Frontal cortex (tissue), 4 donors: ENCODE data around the gene UNC119B. TPM values are rescaled to one million over a fixed set of nuclear protein-coding genes. Genes with fewer than 3 reads are reported as not detected.

Experiments
- DNase-seq, 2 donors: peaks; one replicate each; pipeline ENCODE4 v3.0.0; 2012; ENCODE audit warnings: low spot score in 2 of 2
- FAIRE-seq: peaks from 2 replicates; lab custom pipeline; 2012; peaks lifted over from hg19 to GRCh38; lab: Jason Lieb, UNC
- total RNA-seq: library from RNA; depleted of rRNA; stranded (reverse); fragments of >200 nt; gene quantifications from one replicate; pipeline ENCODE4 v1.2.3, GENCODE V29; 2014
- donor health status: control.
- donor health status: control.
- donor health status: control.

The UNC119B gene
- total RNA-seq, 1 donor from 2014 or later: 11.0 TPM

DNA sequence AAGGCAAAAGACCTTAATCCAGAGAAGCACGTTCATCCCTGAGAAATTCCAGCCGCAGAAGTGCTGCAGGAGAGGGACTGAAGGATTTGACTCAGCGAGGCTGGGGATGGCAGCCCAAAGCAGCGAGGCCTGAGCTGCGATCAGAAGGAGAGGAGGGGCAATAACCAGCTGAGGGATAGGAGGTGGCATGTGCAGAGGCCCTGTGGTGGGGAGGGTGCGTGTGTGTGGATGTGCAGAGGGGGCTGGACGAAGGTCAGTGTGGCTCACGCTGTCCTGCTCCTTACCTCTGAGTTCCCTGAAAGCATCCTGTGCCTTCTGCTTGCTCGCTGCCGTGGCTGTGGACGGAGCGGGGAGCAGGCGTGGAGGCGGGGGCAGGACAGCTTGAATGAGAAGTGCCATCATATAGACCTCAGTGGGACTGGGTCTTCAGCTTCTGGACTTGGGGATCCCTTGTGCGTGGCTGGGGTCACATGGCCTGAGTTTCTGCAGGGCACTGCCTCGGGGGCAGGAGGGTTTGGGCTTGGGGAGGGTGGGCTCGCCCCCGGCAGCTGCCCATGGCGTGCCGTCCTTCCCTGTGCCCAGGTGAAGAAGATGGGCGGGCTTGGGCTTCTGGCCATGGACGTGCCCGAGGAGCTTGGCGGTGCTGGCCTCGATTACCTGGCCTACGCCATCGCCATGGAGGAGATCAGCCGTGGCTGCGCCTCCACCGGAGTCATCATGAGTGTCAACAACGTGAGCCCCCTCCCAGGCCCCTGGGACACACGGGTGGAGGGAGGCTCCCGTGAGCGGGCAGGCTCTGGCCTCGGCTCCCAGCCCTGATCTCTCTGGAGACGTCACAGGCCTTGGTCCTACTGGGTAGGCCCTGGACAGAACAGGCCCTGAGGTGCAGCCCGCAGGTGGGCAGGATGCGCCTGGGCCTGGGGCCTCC, 26.4 kb downstream of the UNC119B start:
- DNase-seq: no peak
- FAIRE-seq: no peak

DNA sequence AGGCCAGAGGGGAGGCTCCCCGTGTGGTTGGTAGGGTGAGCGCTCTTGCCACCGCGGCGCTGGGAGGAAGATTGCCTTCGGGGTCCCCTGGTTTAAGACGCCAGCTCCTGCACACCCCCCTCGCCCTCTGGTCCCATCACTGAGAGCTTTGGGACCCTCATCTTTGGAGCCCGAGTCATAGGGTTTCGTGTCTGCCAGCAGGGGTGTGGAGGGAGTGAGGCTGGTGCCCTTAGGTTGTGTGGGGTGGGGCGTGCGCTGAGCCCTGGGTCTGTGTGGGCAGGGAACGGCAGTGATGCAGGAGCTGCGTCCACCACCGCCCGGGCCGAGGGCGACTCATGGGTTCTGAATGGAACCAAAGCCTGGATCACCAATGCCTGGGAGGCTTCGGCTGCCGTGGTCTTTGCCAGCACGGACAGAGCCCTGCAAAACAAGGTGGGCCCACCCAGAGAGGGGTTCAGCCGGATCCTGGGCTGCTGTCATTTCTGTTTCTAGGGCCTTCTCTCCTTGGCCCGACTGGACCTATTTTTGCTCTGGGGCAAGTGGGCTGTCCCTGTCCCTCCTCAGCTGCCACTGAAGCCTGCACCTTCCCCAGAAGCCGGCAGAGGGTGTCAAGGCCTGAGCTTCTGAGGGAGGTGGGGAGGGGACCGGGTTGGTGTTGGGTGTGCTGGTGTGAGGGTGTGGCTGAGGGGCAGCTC, 27.4 kb downstream of the UNC119B start:
- no peak for FAIRE-seq

DNA sequence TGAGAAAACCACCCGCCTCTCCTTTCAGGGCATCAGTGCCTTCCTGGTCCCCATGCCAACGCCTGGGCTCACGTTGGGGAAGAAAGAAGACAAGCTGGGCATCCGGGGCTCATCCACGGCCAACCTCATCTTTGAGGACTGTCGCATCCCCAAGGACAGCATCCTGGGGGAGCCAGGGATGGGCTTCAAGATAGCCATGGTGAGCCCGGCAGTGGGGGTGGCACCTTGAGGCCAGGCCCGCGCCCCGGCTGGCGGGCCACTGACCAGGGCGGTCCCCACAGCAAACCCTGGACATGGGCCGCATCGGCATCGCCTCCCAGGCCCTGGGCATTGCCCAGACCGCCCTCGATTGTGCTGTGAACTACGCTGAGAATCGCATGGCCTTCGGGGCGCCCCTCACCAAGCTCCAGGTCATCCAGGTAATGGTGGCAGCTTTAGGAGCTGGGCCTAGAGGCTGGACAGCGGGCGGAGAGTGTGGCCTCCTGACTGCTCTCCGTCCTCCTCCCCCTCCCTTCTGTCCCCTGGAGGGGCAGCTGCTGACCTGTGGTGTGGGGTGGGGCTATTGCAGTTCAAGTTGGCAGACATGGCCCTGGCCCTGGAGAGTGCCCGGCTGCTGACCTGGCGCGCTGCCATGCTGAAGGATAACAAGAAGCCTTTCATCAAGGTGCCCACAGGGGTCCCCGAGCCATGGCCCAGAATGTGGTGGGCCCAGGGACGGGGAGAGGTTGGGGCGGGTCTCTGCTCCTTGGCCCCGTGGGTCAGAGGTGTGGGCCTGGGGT, 28.2 kb downstream of the UNC119B start:
- DNase-seq (no peak), FAIRE-seq (no peak)

More for the DNA sequence above, 27.4 kb downstream of the UNC119B start:
- DNase-seq: no peak

DNA sequence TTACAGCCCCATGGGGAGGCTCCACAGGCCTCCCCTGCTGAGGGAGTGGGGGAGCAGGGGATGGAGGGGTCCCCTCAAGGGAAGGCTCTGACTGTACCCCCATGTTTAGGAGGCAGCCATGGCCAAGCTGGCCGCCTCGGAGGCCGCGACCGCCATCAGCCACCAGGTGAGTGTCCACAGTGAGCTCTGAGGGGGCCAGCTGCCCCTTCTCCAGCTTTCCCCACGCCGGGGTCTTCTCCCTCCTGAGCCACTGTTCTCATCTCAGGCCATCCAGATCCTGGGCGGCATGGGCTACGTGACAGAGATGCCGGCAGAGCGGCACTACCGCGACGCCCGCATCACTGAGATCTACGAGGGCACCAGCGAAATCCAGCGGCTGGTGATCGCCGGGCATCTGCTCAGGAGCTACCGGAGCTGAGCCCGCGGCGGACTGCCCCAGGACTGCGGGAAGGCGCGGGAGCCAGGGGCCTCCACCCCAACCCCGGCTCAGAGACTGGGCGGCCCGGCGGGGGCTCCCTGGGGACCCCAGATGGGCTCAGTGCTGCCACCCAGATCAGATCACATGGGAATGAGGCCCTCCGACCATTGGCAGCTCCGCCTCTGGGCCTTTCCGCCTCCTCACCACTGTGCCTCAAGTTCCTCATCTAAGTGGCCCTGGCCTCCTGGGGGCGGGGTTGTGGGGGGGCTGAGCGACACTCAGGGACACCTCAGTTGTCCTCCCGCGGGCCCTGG, 28.9 kb downstream of the UNC119B start:
- FAIRE-seq (no peak), DNase-seq (no peak)

DNA sequence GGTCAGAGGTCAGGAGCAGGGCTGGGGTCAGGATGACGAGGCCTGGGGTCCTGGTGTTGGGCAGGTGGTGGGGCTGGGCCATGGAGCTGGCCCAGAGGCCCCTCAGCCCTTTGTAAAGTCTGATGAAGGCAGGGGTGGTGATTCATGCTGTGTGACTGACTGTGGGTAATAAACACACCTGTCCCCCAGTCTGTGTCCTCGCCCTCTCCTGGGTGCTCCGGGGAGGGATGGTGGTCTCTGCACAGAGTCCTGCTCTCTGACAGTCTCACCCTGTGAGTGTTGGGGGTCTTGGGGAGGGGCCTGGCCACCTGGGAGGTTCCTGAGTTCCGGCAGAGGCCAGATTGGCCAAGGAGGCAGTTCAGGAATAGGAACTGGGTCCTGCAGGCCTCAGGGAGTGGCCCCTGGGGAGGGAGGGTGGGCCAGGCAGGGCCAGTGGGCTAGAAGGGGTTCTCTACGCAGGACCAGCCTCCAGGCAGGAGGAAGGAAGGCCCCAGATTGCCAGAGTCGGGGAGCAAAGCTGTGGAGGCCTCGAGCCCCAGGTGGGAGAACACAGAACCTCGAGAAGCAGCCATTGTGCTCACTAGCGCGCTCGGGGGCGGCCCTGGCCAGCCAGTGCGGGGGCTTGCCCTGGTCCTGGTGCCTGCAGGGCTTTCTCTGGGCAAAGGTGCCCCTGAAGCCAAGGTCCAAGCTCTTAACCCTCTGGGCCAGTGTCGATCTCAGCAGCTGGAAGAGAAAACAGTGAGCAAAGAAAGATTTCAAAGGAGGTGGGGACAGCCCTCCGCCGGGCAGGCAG, 29.8 kb downstream of the UNC119B start:
- DNase-seq (no peak), FAIRE-seq (no peak)

DNA sequence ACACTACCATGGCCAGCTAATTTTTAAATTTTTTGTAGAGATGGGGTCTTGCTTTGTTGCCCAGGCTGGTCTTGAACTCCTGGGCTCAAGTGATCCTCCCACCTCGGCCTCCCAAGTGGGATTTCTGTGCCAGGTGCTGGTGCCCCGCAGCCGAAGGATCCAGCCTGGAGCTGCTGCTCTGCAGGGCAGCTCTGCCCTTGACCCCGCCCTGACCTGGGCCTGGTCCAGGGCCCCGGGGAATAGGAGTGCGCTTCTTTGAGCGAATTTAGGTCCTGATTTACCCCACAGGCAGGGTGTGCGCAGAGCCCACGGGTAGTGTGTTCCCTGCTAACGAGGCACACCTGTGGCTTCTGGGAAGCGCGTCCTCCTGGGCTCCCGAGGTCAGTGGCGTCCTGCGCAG, 30.6 kb downstream of the UNC119B start:
- no peak for FAIRE-seq
- no peak for DNase-seq

DNA sequence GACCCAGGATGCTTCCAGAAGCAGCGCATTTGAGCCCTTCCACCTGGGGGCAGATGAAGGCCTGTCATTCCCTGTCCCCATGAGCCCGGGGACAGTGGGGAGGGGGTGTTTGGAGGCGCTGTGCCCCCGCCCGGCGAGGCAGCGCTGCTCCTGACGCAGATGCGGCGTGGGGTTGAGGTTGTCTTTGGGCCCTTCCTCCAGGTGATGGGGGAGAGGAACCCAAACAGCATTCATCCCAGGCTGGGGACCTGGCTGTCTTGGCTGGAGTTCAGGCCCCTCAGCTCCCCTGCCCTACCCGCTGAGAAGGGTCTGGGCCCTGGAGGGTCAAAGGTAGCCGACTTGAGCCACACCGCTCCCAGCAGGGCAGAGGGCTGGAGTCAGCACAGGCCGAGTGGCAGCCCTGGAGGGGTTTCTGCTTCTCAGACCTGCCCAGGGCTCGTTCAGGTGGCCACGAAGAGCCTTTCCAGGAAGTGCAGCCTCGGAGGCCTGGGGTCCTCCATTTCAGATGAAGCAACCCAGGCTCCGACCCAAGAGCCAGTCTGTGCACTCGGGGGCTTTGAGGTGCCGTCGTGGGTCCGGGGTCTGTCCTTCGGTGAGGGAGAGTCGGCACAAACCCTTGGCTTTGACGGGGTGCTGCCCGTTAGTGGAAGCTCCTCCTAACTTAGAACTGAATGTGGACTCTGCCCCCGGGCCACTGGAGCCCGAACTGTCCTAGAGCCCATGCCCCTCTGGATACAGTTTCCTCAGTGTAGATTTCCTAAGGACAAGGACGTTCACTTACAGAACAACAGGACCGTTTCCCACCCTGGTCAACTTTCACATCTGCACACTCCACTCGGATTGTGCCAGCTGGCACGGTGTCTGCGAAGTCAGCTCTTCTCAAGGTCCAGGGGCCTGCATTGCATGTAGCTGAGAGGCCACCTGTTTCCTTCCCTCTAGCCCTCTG, 31.5 kb downstream of the UNC119B start:
- FAIRE-seq (no peak), DNase-seq (no peak)

DNA sequence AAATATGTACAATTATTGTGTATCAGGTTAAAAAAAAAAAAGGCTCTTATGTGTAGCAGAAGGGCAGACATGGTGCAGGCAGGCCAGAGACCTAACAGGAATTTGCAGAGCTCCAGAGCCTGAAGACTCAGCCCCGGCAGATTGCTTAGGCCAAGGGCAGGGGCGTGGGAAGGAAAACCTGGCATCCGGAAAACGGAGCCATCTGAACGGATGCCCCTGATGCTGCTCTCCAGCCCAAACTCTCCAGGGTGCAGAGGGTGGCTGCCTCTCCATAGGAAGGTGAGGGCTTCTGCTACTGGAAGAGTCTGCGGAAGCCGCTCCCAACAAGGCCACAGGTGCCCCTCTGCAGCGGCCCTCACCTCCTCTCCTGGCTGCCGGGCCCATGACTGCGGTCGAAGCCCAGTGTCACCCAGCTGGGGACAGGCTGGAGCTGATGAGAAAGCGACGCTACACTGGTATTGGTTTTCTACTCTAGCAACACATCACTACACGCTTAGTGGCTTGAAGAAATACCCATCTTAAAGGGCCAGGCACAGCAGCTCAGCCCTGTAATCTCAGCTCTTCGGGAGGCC, 34.8 kb downstream of the UNC119B start:
- FAIRE-seq: no peak
- no peak for DNase-seq

DNA sequence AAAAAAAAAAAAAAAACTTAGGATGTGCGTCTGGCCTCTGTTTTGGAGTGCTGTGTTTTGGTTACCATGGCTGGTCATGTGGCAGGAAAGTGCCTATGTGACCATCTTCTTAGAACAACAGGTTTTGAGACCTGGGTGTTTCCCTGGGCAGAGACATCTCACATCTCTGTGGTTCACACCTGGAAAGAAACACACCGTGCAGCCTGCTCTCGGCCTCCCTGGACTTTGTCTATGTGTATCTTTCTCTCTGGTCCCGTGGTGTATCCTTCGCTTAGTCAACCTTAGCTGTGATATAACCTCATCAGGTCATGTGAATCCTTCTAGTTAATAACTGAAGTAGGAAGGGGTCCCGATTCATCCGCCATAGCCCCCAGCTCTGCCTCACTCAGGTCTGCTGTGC, 38.0 kb downstream of the UNC119B start:
- FAIRE-seq: no peak
- no peak for DNase-seq

DNA sequence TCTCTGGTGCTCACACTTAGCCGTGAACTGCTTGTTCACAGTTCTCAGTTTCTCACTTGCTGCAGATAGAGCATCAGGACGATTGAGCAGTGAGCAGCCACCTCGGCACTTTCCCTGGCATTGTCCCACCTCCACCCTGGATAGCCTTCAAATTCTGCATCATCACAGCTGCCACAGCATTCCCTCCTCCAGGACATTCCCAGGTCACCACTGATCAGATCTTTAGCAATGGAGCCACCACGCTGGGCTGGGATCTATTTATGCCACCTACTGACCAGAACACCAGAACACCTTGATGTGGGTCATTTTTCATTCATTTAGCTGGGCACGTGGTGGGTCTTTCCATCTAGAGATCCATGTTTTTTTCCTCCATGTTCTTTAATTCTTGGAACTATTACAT, 39.0 kb downstream of the UNC119B start:
- no peak for DNase-seq
- no peak for FAIRE-seq

DNA sequence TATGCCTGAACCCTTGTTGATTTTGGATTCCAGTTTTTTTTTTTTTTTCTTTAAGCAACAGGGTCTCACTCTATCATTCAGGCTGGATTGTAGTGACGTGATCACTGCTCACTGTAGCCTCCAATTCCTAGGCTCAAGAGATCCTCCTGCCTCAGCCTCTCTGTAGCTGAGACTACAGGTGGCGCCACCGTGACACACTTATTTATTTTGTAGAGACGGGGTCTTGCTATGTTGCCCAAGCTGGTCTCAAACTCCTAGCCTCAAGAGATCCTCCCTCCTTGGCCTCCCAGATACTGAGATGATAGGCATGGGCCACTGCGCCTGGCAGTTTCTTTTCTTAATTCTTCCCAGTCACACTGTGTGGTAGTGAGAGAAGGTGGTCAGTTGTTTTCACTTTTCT, 40.5 kb downstream of the UNC119B start:
- no peak for FAIRE-seq

DNA sequence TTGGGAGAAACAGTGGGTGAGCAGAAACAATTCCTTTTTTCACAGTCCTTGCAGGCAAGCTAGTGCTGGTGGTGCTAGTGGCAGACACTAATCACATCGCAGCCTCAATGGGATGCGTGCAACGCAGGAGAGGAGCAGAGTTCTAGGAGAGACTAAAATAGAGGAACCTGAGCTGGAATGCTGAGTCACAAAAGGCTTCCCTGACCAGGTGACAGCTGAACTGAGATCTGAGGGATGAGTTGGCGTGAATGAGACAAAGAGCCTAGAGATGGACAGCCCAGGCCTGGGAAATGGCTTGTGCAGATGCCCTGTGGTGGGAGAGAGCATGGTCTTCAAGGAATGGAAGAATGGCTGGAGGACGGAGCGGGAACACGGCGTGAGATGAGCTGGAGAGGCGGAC, 41.1 kb downstream of the UNC119B start:
- DNase-seq: no peak
- FAIRE-seq: no peak

More for the DNA sequence above, 40.5 kb downstream of the UNC119B start:
- no peak for DNase-seq

DNA sequence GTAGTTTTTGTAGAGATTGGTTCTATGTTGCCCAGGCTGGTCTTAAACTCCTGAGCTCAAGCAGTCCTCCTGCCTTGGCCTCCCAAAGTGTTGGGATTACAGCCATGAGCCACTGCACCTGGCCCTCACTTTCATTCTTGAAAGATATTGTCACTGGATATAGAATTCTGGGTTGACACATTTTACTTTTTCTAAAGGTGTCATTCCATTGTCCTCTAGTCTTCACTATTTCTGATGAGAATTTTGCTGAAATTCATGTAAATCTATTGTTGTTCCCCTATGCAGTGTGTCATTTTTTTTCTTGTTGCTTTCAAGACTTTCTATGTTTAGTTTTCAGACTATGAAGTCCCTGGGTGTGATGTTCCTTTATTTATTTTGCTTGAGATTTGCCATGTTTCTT, 44.5 kb downstream of the UNC119B start:
- FAIRE-seq: no peak

DNA sequence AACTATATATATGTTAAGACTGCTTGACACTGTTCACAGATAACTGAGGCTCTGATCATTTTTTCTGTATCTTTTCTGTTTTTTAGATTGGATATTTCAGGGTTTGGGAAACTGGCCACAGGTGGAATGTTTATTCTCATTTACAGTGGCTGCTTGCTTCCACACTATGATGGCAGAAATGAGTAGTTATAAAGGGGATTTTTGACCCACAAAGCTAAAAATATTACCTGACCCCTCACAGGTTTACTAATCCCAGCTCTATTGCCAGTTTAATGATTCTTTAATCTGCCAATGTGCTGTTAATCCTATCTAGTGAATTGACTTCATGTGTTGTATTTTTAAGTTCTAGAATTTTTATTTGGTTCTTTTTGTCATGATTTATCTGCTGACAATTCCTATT, 45.0 kb downstream of the UNC119B start:
- FAIRE-seq (no peak), DNase-seq (no peak)

More for the DNA sequence above, 44.5 kb downstream of the UNC119B start:
- DNase-seq: no peak

DNA sequence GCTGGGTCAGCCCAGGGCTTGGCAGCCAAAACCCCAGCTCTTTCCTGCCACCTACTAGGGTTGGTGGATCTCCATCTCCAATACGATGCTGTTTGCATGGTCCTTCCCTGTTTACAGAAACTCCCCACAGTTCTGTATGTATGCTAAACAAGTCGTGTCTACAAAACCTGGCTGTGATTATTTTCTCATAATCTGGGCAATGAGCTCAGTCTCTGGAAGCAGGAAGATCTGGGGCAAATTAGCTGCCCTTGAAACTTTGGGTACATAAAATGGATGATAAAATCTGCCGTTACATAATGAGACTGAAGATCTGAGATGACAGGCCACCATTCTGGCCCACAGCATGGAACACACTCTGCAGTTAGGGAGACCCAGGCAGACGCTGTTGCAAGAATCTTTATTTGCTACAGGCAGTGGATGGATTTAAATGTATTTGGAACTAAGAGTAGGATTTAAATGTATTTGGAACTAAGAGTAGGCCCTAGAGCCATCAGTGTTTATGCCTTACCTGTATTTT, 47.0 kb downstream of the UNC119B start:
- FAIRE-seq (no peak), DNase-seq (no peak)

DNA sequence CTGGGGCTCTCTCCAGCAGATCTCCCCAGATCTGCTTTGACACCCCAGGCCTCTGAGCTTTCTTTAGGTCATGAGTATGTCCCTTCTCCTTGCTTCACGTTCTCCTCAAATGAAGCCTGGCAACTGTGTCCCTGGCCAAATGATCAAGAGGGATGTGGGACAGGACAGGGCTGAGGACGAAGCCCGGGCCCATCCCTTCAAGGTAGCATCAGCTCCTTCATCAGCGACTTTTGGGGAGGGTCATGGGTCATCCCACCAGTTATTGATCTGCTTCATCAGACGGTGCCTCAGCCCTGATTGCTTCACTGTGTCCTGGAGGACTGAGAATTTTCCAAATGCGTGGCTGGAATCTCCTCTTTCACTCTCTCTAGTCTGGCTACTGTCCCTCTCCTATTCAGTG, 47.7 kb downstream of the UNC119B start:
- FAIRE-seq (no peak), DNase-seq (no peak)

DNA sequence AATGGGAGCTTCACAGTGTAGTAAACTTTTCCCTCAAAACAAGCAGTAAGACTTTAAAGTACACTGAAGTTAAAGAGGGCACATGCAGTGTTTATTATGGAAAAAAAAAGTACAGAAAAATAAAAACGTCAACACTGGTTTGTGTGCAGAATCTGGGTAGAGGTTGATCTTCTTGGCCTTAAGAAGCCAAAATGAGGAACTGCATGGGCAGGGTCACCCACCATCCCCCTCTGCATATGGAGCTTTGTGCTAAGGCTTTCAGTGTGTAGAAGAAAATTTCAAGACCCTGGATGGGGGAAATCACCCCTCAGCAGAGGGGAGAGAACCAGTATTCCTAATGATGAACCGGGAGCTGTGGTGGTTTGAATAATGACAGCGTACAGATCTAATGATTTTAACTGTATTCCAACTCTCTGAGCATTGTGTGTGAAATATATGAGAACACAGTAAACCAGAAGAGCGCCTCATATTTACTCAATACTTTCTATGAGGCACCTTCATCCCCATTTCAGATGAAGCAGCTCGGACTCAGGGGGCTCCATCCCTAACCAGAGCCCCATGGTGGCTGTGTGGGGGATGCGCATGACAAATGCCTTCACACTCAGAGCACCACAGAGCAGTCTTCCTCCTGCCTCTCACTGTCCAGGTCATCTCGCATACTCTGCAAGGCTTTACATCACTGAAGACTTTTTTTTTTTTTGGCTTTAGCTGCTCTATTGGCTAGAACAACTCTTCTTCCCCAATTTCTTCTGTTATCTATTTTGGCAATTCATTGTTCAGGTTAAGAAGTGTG, 48.7 kb downstream of the UNC119B start:
- DNase-seq (no peak), FAIRE-seq (no peak)
